ENCODE measurements around the gene JSRP1.

Gene JSRP1

DNA sequence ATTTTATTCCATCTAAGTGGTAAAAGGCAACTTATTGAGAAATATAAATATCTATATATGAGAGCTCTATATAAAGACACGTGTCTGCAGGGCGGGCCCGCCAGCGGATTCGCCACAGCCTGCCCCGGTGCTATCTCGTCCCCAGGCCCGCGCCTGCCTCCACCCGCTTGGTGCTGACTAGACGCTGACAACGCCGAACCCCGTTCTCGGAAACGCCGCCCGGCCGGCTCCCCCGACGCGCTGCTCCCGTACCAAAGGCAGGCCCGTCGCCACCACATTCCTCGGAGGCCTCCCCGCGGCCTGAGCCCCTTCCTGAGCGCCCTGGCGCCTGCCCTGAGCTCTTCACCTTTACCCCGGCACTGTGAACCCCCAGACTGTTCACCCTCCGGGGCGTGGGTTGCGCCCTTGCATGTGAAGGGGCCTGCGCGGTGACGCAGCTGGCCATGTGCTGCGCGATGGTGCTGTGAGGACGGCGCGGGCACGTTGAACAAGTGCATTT lies 26.1 kb downstream of the JSRP1 start:
- TF ChIP-seq FOXK2 (IDR thresholded peaks at IDR 0.05) (no peak), ELF4 (IDR thresholded peaks at IDR 0.05) (no peak), TARDBP (IDR thresholded peaks at IDR 0.05) (no peak), BHLHE40 (IDR thresholded peaks at IDR 0.05; ENCODE audit: borderline replicate concordance) (no peak), CTBP1 (IDR thresholded peaks at IDR 0.05; ENCODE audit: borderline replicate concordance) (no peak), L3MBTL2 (conservative IDR thresholded peaks at IDR 0.05) (no peak), LEF1 (IDR thresholded peaks at IDR 0.05; ENCODE audit: borderline replicate concordance) (no peak), FOXA1 (IDR thresholded peaks at IDR 0.05) (no peak), FOXM1 (IDR thresholded peaks at IDR 0.05; ENCODE audit: borderline replicate concordance) (no peak), SUZ12 (IDR thresholded peaks at IDR 0.05) (no peak)
- ChIA-PET POLR2A (no interaction called here), CTCF (interaction anchor here (0.8 to 1.0 kb wide), 2 partner anchors 36 to 299 kb away, joined by 3 read pairs; no protein-coding TSS in a partner anchor)
- no peak for DNase-seq (ENCODE audit: extremely low spot score)

DNA sequence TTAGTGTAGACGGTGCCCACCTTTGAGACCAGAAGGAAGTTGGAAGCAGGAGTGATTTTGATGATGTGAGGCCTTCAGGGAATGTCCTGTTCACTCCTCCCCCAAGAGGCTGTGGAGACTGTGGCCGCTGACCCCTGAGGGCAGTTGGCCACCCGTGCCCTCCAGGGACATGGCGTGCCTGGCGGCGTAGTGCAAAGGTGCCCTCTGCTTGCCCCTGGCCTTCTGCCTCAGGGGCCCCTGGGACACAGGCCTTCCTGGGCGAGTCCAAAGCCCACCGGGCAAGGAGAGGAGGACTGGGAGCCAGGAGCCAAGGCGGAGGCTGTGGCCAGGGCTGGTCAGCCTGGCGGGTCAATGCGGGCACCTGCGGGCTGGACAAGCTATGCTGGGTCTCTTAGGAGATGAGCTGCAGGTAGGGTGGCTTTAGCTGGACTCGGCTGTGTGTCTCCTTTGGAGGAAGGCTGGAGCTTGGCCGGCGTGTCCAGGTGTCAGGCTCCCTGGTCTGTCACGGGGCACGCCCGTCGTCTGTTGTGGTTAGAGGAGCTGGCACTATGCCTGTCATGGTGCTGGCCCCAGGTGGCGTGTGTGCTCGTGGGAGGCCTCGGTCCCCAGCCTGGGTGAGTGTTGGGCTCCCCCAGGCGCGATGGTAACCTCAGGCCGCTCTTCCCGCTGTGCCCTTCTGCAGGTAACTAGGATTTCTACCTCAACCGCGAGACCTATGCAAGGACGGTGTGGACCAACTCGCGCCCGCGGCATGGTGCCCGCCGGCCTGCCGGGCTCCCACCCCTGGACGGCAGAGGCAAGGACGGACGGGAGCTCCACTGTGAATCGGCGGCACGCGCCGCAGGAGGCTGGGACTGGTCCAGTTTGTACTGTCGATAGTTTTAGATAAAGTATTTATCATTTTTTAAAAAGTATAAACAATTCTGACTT lies 26.8 kb downstream of the JSRP1 start:
- CTCF ChIA-PET = interaction anchor here (1.0 kb wide), 1 partner anchor 299 kb away, joined by 3 read pairs; no protein-coding TSS in a partner anchor
- TF ChIP-seq FOXM1 (IDR thresholded peaks at IDR 0.05; ENCODE audit: borderline replicate concordance) = no peak
- TF ChIP-seq LEF1 (IDR thresholded peaks at IDR 0.05; ENCODE audit: borderline replicate concordance) = no peak
- TF ChIP-seq FOXK2 (IDR thresholded peaks at IDR 0.05) = no peak
- no peak for TF ChIP-seq CTBP1 (IDR thresholded peaks at IDR 0.05; ENCODE audit: borderline replicate concordance)
- no peak for TF ChIP-seq HDGF (IDR thresholded peaks at IDR 0.05; ENCODE audit: borderline replicate concordance)
- TF ChIP-seq L3MBTL2 (conservative IDR thresholded peaks at IDR 0.05) = no peak
- TF ChIP-seq, protein P1, sequence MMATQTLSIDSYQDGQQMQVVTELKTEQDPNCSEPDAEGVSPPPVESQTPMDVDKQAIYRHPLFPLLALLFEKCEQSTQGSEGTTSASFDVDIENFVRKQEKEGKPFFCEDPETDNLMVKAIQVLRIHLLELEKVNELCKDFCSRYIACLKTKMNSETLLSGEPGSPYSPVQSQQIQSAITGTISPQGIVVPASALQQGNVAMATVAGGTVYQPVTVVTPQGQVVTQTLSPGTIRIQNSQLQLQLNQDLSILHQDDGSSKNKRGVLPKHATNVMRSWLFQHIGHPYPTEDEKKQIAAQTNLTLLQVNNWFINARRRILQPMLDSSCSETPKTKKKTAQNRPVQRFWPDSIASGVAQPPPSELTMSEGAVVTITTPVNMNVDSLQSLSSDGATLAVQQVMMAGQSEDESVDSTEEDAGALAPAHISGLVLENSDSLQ (IDR thresholded peaks at IDR 0.05) = no peak
- no peak for TF ChIP-seq SP1 (IDR thresholded peaks at IDR 0.05)
- TF ChIP-seq ELF4 (IDR thresholded peaks at IDR 0.05) = no peak
- TF ChIP-seq FOXA1 (IDR thresholded peaks at IDR 0.05) = no peak
- TF ChIP-seq TARDBP (IDR thresholded peaks at IDR 0.05) = no peak
- no peak for TF ChIP-seq SUZ12 (IDR thresholded peaks at IDR 0.05)
- no peak for TF ChIP-seq ARNT (IDR thresholded peaks at IDR 0.05)
- no peak for TF ChIP-seq BHLHE40 (IDR thresholded peaks at IDR 0.05; ENCODE audit: borderline replicate concordance)
- TF ChIP-seq NFRKB (IDR thresholded peaks at IDR 0.05) = no peak
- no peak for TF ChIP-seq ZNF384 (IDR thresholded peaks at IDR 0.05)
- DNase-seq (ENCODE audit: extremely low spot score) = no peak
- POLR2A ChIA-PET = no interaction called here

DNA sequence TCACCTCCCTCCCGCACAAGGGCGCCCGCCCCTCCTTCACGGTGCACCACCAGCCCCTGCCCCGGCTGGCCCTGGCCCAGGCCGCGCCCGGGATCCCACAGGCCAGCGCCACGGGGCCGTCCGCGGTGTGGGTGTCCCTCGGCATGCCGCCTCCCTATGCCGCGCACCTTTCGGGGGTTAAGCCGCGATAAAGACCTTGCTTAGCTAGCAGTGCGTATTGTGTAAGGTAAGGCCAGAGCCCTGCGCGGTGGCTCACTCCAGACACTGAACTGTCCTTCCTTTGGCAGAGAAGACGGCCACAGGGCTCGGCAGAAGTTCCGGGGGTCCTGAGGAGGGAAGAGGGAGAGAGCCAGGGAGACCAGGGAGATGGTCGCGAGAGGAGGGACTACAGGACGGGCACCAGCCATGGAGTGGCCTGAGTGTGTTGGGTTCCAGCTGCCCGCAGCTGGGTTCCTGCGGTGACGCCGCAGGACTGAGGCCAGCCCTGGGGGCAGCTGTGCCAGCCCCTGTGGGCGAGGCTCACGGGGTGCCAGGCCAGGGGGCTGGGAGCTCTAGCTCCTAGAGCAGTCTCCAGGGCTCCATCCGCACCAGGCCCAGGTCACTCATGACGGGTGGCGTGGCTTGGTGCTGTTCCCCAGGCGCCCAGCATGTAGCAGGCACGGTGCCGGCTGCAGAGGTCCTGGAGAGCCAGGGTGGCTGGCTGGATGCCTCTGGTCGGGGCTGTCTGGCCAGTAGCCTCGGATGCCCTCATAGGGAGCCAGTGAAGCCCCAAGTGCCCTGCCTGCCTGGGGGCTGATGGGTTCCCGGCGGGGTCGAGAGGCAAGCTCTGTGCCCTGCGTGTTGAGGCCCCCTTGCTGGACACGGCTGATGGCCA lies 27.8 kb downstream of the JSRP1 start:
- CTCF ChIA-PET = no interaction called here
- no peak for DNase-seq (ENCODE audit: extremely low spot score)
- TF ChIP-seq, protein P1 (IDR thresholded peaks at IDR 0.05) = no peak
- no peak for TF ChIP-seq NFRKB (IDR thresholded peaks at IDR 0.05)
- no peak for TF ChIP-seq SUZ12 (IDR thresholded peaks at IDR 0.05)
- TF ChIP-seq BHLHE40 (IDR thresholded peaks at IDR 0.05; ENCODE audit: borderline replicate concordance) = no peak
- TF ChIP-seq FOXK2 (IDR thresholded peaks at IDR 0.05) = no peak
- POLR2A ChIA-PET = no interaction called here

DNA sequence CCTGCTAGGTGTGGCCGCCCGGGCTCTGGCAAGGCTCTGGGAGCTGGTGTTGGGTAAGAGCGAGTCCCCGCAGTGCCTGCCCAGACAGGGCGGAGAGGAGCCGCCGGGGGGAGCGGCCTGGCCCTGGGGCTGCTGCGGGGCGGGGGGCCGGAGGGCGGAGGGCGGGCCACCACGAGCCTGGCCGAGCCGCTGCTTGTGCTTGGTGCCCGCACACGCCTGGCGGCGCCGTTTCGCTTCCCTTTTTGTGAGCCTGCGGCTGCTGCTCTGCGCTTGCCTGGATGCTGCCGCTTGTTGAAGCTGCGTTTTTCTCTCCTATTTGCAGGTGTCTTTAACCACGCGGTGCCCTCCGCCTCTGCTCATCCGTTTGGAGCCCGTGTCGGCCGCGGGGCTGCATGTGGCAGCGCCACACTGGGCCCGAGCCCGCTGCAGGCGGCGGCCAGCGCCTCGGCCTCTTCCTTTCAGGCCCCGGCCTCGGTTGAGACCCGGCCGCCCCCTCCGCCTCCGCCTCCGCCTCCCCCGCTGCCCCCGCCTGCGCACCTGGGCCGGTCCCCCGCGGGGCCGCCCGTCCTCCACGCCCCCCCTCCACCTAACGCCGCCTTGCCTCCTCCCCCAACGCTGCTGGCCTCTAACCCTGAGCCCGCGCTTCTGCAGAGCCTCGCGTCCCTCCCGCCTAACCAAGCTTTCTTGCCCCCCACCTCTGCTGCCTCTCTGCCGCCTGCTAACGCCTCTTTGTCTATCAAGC lies 28.6 kb downstream of the JSRP1 start:
- no peak for DNase-seq (ENCODE audit: extremely low spot score)
- no peak for TF ChIP-seq L3MBTL2 (conservative IDR thresholded peaks at IDR 0.05)
- no peak for TF ChIP-seq CTBP1 (IDR thresholded peaks at IDR 0.05; ENCODE audit: borderline replicate concordance)
- no peak for TF ChIP-seq BHLHE40 (IDR thresholded peaks at IDR 0.05; ENCODE audit: borderline replicate concordance)
- no peak for TF ChIP-seq FOXM1 (IDR thresholded peaks at IDR 0.05; ENCODE audit: borderline replicate concordance)
- no peak for TF ChIP-seq SUZ12 (IDR thresholded peaks at IDR 0.05)
- no peak for TF ChIP-seq FOXK2 (IDR thresholded peaks at IDR 0.05)
- TF ChIP-seq ZNF384 (IDR thresholded peaks at IDR 0.05) = no peak
- TF ChIP-seq FOXA1 (IDR thresholded peaks at IDR 0.05) = no peak
- TF ChIP-seq NFRKB (IDR thresholded peaks at IDR 0.05) = no peak
- no peak for TF ChIP-seq HDGF (IDR thresholded peaks at IDR 0.05; ENCODE audit: borderline replicate concordance)
- no peak for TF ChIP-seq SP1 (IDR thresholded peaks at IDR 0.05)
- no peak for TF ChIP-seq LEF1 (IDR thresholded peaks at IDR 0.05; ENCODE audit: borderline replicate concordance)
- TF ChIP-seq ARNT (IDR thresholded peaks at IDR 0.05) = no peak
- TF ChIP-seq TARDBP (IDR thresholded peaks at IDR 0.05) = no peak
- TF ChIP-seq, protein P1 (IDR thresholded peaks at IDR 0.05) = no peak
- no peak for TF ChIP-seq ELF4 (IDR thresholded peaks at IDR 0.05)
- POLR2A ChIA-PET = no interaction called here
- CTCF ChIA-PET = no interaction called here

DNA sequence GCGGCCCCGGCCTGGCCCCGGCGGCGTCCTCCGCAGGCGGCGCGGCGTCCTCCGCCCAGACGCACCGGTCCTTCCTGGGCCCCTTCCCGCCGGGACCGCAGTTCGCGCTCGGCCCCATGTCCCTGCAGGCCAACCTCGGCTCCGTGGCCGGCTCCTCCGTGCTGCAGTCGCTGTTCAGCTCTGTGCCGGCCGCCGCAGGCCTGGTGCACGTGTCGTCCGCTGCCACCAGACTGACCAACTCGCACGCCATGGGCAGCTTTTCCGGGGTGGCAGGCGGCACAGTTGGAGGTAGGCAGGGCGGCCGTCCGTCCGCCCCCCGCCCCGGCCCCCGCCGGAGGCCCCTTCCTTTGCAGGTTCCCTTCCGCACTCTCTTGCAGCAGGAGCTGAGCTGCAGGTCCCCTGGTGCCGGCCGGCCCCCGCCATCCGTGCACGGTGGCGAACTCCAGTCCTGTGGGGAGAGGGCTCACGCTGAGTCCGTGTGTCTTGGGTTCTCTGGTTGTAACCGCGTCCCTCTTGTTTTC lies 29.3 kb downstream of the JSRP1 start:
- CTCF ChIA-PET = no interaction called here
- POLR2A ChIA-PET = no interaction called here
- no peak for DNase-seq (ENCODE audit: extremely low spot score)
- no peak for TF ChIP-seq FOXK2 (IDR thresholded peaks at IDR 0.05)

Data from HEK293T (cell line).